Liver (tissue), 9 donors: ENCODE results near the gene DDN. TPM values are rescaled to one million over a fixed set of nuclear protein-coding genes. Genes with fewer than 3 reads are reported as not detected.

Experiments
- DNase-seq: peaks from one replicate; pipeline ENCODE4 v3.0.0-alpha.2; 2017; ENCODE audit warnings: low spot score
- H3K27ac ChIP-seq, 2 donors: one replicate each; pipeline ENCODE4 v1.7.0; 2013; ENCODE audit warnings: inconsistent platforms in 2 of 2, low read length in 2 of 2, control low read depth in 1 of 2, low read depth in 1 of 2, mild to moderate bottlenecking in 1 of 2
- H3K27me3 ChIP-seq, 4 donors: one replicate each; pipeline versions ENCODE4 v1.6.1 to v1.7.0; 2013; ENCODE audit warnings: low read length in 3 of 4, inconsistent platforms in 1 of 4, mild to moderate bottlenecking in 1 of 4, moderate library complexity in 1 of 4; ENCODE audit not compliant: control insufficient read depth in 4 of 4, insufficient read depth in 4 of 4
- H3K36me3 ChIP-seq, 4 donors: one replicate each; pipeline versions ENCODE4 v1.6.1 to v1.7.0; 2013; ENCODE audit warnings: low read length in 3 of 4, mild to moderate bottlenecking in 3 of 4, low read depth in 1 of 4, moderate library complexity in 1 of 4; ENCODE audit not compliant: control insufficient read depth in 4 of 4, insufficient read depth in 3 of 4
- H3K4me1 ChIP-seq, 4 donors: one replicate each; pipeline versions ENCODE4 v1.6.1 to v1.7.0; 2013; ENCODE audit warnings: low read length in 3 of 4, mild to moderate bottlenecking in 3 of 4, moderate library complexity in 1 of 4; ENCODE audit not compliant: control insufficient read depth in 4 of 4, insufficient read depth in 4 of 4
- H3K4me3 ChIP-seq, 3 donors: one replicate each; pipeline versions ENCODE4 v1.6.1 to v1.7.0; 2013; ENCODE audit warnings: low read length in 3 of 3, control low read depth in 1 of 3, low read depth in 1 of 3, mild to moderate bottlenecking in 1 of 3
- H3K9ac ChIP-seq, 2 donors: one replicate each; pipeline ENCODE4 v1.7.0; 2013; ENCODE audit warnings: low read length in 2 of 2, mild to moderate bottlenecking in 2 of 2, moderate library complexity in 2 of 2, control low read depth in 1 of 2, low read depth in 1 of 2
- H3K9me3 ChIP-seq, 4 donors: one replicate each; pipeline versions ENCODE4 v1.6.1 to v1.7.0; 2013; ENCODE audit warnings: low read length in 3 of 4; ENCODE audit not compliant: control insufficient read depth in 4 of 4
- CTCF ChIP-seq: fragments of 150-350 bp; IDR thresholded peaks from 2 replicates; pipeline ENCODE4 v1.5.1; 2017; ENCODE audit warnings: improper control_type of control experiment, low read depth, low read length; ENCODE audit not compliant: missing input control
- EGR1 ChIP-seq, 2 donors: IDR thresholded peaks; 2 replicates each; pipeline ENCODE4 v1.6.1; 2016 to 2018; ENCODE audit warnings: antibody characterized with exemption in 2 of 2, low read depth in 2 of 2
- FOXA1 ChIP-seq: IDR thresholded peaks from 2 replicates; pipeline ENCODE4 v1.6.1; 2016; ENCODE audit warnings: antibody characterized with exemption
- FOXA2 ChIP-seq: IDR thresholded peaks from 2 replicates; pipeline ENCODE4 v1.6.1; 2016; ENCODE audit warnings: antibody characterized with exemption
- GABPA ChIP-seq, 2 donors: IDR thresholded peaks in 1 of 2; conservative IDR thresholded peaks in 1 of 2; 2 replicates each; pipeline ENCODE4 v1.6.1; 2016; ENCODE audit warnings: antibody characterized with exemption in 2 of 2, mild to moderate bottlenecking in 1 of 2, moderate library complexity in 1 of 2
- HNF4A ChIP-seq, 2 donors: conservative IDR thresholded peaks; 2 replicates each; pipeline ENCODE4 v1.6.1; 2016; ENCODE audit warnings: antibody characterized with exemption in 2 of 2, mild to moderate bottlenecking in 2 of 2
- HNF4G ChIP-seq: IDR thresholded peaks from 2 replicates; pipeline ENCODE4 v1.6.1; 2016; ENCODE audit warnings: antibody characterized with exemption
- JUND ChIP-seq, 2 donors: IDR thresholded peaks; 2 replicates each; pipeline ENCODE4 v1.6.1; 2016; ENCODE audit warnings: antibody characterized with exemption in 2 of 2
- NR2F2 ChIP-seq: IDR thresholded peaks from 2 replicates; pipeline ENCODE4 v1.6.1; 2016; ENCODE audit warnings: antibody characterized with exemption
- RAD21 ChIP-seq, 2 donors: IDR thresholded peaks; 2 replicates each; pipeline ENCODE4 v1.6.1; 2016; ENCODE audit warnings: antibody characterized with exemption in 2 of 2, mild to moderate bottlenecking in 2 of 2
- REST ChIP-seq: IDR thresholded peaks from 2 replicates; pipeline ENCODE4 v1.6.1; 2016; ENCODE audit warnings: antibody characterized with exemption, mild to moderate bottlenecking
- RXRA ChIP-seq, 2 donors: IDR thresholded peaks; 2 replicates each; pipeline ENCODE4 v1.6.1; 2017 to 2018; ENCODE audit warnings: antibody characterized with exemption in 2 of 2, mild to moderate bottlenecking in 1 of 2
- SP1 ChIP-seq: IDR thresholded peaks from 2 replicates; pipeline ENCODE4 v1.6.1; 2018; ENCODE audit warnings: antibody characterized with exemption, mild to moderate bottlenecking
- TAF1 ChIP-seq: conservative IDR thresholded peaks from 2 replicates; pipeline ENCODE4 v1.6.1; 2016; ENCODE audit warnings: antibody characterized with exemption, mild to moderate bottlenecking
- YY1 ChIP-seq: IDR thresholded peaks from 2 replicates; pipeline ENCODE4 v1.6.1; 2016; ENCODE audit warnings: antibody characterized with exemption, mild to moderate bottlenecking
- ZBTB33 ChIP-seq: IDR thresholded peaks from 2 replicates; pipeline ENCODE4 v1.6.1; 2016; ENCODE audit warnings: antibody characterized with exemption
- WGBS: extraction: QIAGEN DNeasy Blood & Tissue Kit; methylation state at CpG from one replicate; pipeline ENCODE4 v1.1.7; 2013; 5-methylcytosine and 5-hydroxymethylcytosine counted together
- polyA plus RNA-seq, 2 donors: library from polyadenylated mRNA; stranded (reverse) in 1 of 2; unstranded in 1 of 2; fragments of 200-250 nt in 1 of 2; fragments of >200 nt in 1 of 2; fragmentation: Nextera tagmentation in 1 of 2; extraction: Ambion mirVana in 1 of 2; gene quantifications; one replicate each; pipeline versions ENCODE4 v1.2.1 to v1.2.3, GENCODE V29; 2013 to 2015
- total RNA-seq, 2 donors: library from RNA; depleted of rRNA; stranded (reverse); fragments of >200 nt; gene quantifications; one replicate each; pipeline ENCODE4 v1.2.3, GENCODE V29; 2014
- TF ChIP-seq, protein P1 (sequence below): IDR thresholded peaks from 2 replicates; pipeline ENCODE4 v1.6.1; 2016; ENCODE audit warnings: antibody characterized with exemption
- TF ChIP-seq, protein P2 (sequence below): IDR thresholded peaks from 2 replicates; pipeline ENCODE4 v1.6.1; 2016; ENCODE audit warnings: antibody characterized with exemption
- donor health status: healthy.
- donor health status: healthy.
- donor health status: healthy.
- donor health status: healthy.
- donor health status: healthy.

Gene DDN
- total and polyA plus RNA-seq, 4 donors, result 0.09 TPM; not detected in 3

- no peak for DNase-seq
- Histone ChIP-seq H3K9me3 (no peaks in the 10 kb centered on the region), H3K4me1 (peaks cover 1 to 20% (median 11%) of the 10 kb centered on the region in 4 donors), H3K9ac (no peak overlapping the region), H3K27ac (no peak overlapping the region), H3K4me3 (no peak overlapping the region), H3K36me3 (no peaks in the 10 kb centered on the region), H3K27me3 (peaks cover 0 to 22% (median 12%) of the 10 kb centered on the region in 4 donors)
- no peak for TF ChIP-seq SP1
- TF ChIP-seq EGR1 (IDR thresholded peaks at IDR 0.05; ENCODE audit: low read depth in 2 of 2), result no peak
- TF ChIP-seq RXRA (IDR thresholded peaks at IDR 0.05), result no peak
- no peak for TF ChIP-seq RAD21 (IDR thresholded peaks at IDR 0.05)
- TF ChIP-seq, protein P1, sequence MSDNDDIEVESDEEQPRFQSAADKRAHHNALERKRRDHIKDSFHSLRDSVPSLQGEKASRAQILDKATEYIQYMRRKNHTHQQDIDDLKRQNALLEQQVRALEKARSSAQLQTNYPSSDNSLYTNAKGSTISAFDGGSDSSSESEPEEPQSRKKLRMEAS, result no peak
- no peak for TF ChIP-seq HNF4G
- TF ChIP-seq, protein P2, sequence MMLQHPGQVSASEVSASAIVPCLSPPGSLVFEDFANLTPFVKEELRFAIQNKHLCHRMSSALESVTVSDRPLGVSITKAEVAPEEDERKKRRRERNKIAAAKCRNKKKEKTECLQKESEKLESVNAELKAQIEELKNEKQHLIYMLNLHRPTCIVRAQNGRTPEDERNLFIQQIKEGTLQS, result no peak
- no peak for TF ChIP-seq CTCF
- no peak for TF ChIP-seq YY1
- TF ChIP-seq JUND (IDR thresholded peaks at IDR 0.05), result no peak
- no peak for TF ChIP-seq HNF4A (conservative IDR thresholded peaks at IDR 0.05)
- TF ChIP-seq REST, result no peak
- TF ChIP-seq GABPA (IDR thresholded peaks at IDR 0.05 in 1 of 2, conservative IDR thresholded peaks at IDR 0.05 in 1 of 2), result no peak
- no peak for TF ChIP-seq FOXA1
- TF ChIP-seq NR2F2, result no peak
- TF ChIP-seq TAF1, result no peak
- TF ChIP-seq ZBTB33, result no peak
- no peak for TF ChIP-seq FOXA2
- WGBS, result 10% methylated on average over 12 of the region's 12 CpGs
These were observed 25.6 kb downstream of the DDN start for GRCh38 chr12:48973531-48973930.
